ENCODE measurements around the gene TRIM44. TPM values are rescaled to one million over a fixed set of nuclear protein-coding genes. Genes with fewer than 3 reads are reported as not detected.
"Not testable (repeated sequence)": the region's sequence is repeated elsewhere in the genome, so short reads cannot be mapped to it uniquely, and the experiment has no call there.

Gene TRIM44
- total RNA-seq, 1 experiment from 2014 or later, result 191 TPM

DNA sequence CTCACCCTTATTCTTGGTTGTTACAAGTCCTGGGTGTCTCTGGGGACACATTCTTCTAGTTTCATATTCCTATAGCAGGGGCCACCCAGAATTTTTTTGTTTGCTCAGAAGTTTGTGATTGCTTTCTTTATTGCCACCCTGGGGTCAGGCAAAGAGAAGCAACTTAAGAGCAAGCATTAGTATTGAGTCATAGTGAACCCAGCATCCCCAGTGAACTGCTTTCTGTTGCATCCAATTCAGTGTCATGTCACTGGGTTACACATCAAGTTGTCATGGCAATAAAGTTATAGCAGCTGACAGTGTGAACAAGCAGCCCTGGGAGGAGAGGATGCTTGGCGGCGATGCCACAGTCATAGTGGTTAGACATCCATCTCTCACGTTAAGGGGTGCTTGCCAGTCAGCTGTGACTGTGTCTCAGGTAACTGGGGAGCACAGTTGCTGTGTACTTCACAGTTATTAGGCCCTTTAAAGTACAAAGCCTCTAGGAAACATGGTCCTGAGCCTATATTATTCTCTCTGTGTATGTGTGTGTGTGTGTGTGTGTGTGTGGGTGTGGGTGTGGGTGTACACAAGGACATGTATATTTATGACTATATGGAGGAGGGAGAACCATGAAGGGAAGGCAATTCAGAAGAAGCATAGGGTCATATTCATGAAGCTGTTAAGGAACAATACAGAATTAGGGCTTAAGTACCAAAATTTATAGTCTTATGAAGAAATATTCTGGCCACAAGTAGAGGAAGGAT lies 52.5 kb downstream of the TRIM44 start:
- H3K4me3 ChIP-seq (ENCODE audit: low read depth, low read length, poor library complexity, severe bottlenecking), result no peak overlapping the region
- DNase-seq (ENCODE audit: low spot score), result peak; percentile 45
- BruUV-seq (replicated peaks), result no TSS peak
- no peak overlapping the region for H3K27ac ChIP-seq (ENCODE audit: low read depth, low read length, poor library complexity, severe bottlenecking)
- intact Hi-C loops (cut with micrococcal nuclease; ENCODE audit: unreplicated experiment), result no loop called here
- TF ChIP-seq CTCF (conservative IDR thresholded peaks at IDR 0.05; ENCODE audit: low read depth, low read length), result no peak
- no peak for TF ChIP-seq EZH2 (IDR thresholded peaks at IDR 0.05; ENCODE audit: borderline replicate concordance, low read depth, low read length, poor library complexity, severe bottlenecking)
- H3K27me3 ChIP-seq (replicated peaks; ENCODE audit: insufficient read depth, low read depth, low read length, poor library complexity), result no peaks in the 10 kb centered on the region
- ChIA-PET CTCF (no interaction called here), POLR2A (ENCODE audit: low non-redundant PET) (no interaction called here)
- H3K36me3 ChIP-seq (ENCODE audit: insufficient read depth, low read length, poor library complexity, severe bottlenecking), result no peaks in the 10 kb centered on the region
- H3K9me3 ChIP-seq (ENCODE audit: low read depth, low read length, poor library complexity, severe bottlenecking), result no peaks in the 10 kb centered on the region
- H3K4me1 ChIP-seq (ENCODE audit: insufficient read depth, low read length, poor library complexity, severe bottlenecking), result no peaks in the 10 kb centered on the region

- BruUV-seq (replicated peaks); H3K36me3 ChIP-seq (ENCODE audit: insufficient read depth, low read length, poor library complexity, severe bottlenecking); H3K27ac ChIP-seq (ENCODE audit: low read depth, low read length, poor library complexity, severe bottlenecking); H3K4me1 ChIP-seq (ENCODE audit: insufficient read depth, low read length, poor library complexity, severe bottlenecking); CTCF ChIA-PET; POLR2A ChIA-PET (ENCODE audit: low non-redundant PET); intact Hi-C loops (cut with micrococcal nuclease; ENCODE audit: unreplicated experiment); H3K27me3 ChIP-seq (replicated peaks; ENCODE audit: insufficient read depth, low read depth, low read length, poor library complexity); H3K4me3 ChIP-seq (ENCODE audit: low read depth, low read length, poor library complexity, severe bottlenecking); H3K9me3 ChIP-seq (ENCODE audit: low read depth, low read length, poor library complexity, severe bottlenecking); DNase-seq (ENCODE audit: low spot score): not testable (repeated sequence)
These were observed 53.1 kb downstream of the TRIM44 start for GRCh38 chr11:35715677-35716076.

DNA sequence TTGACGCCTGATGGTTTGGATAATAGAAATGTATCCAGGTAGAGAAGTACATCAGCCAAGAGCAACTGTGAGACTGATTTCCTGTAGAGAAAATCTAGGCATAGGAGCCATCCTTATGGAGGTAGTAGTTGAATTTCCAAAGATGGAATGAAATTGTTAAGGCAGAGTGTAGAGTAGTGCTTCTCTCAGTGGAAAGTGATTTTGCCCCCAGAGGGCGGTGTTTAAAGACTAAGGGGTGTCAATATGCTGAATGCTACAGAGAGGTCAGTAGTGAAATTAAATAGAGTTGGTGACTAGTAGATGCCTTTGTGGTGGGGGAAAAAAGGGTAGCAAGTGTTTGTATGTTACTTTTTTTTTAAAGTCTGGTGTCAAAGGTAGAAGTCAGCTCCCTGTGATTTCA lies 54.5 kb downstream of the TRIM44 start:
- no peak overlapping the region for H3K4me3 ChIP-seq (ENCODE audit: low read depth, low read length, poor library complexity, severe bottlenecking)
- no peaks in the 10 kb centered on the region for H3K36me3 ChIP-seq (ENCODE audit: insufficient read depth, low read length, poor library complexity, severe bottlenecking)
- POLR2A ChIA-PET (ENCODE audit: low non-redundant PET), result no interaction called here
- no peak for DNase-seq (ENCODE audit: low spot score)
- H3K27me3 ChIP-seq (replicated peaks; ENCODE audit: insufficient read depth, low read depth, low read length, poor library complexity), result no peaks in the 10 kb centered on the region
- intact Hi-C loops (cut with micrococcal nuclease; ENCODE audit: unreplicated experiment), result no loop called here
- no peak overlapping the region for H3K27ac ChIP-seq (ENCODE audit: low read depth, low read length, poor library complexity, severe bottlenecking)
- no TSS peak for BruUV-seq (replicated peaks)
- no peaks in the 10 kb centered on the region for H3K4me1 ChIP-seq (ENCODE audit: insufficient read depth, low read length, poor library complexity, severe bottlenecking)
- peak; percentile 51 for TF ChIP-seq CTCF (conservative IDR thresholded peaks at IDR 0.05; ENCODE audit: low read depth, low read length)
- no peak for TF ChIP-seq EZH2 (IDR thresholded peaks at IDR 0.05; ENCODE audit: borderline replicate concordance, low read depth, low read length, poor library complexity, severe bottlenecking)
- H3K9me3 ChIP-seq (ENCODE audit: low read depth, low read length, poor library complexity, severe bottlenecking), result no peaks in the 10 kb centered on the region
- CTCF ChIA-PET, result no interaction called here

DNA sequence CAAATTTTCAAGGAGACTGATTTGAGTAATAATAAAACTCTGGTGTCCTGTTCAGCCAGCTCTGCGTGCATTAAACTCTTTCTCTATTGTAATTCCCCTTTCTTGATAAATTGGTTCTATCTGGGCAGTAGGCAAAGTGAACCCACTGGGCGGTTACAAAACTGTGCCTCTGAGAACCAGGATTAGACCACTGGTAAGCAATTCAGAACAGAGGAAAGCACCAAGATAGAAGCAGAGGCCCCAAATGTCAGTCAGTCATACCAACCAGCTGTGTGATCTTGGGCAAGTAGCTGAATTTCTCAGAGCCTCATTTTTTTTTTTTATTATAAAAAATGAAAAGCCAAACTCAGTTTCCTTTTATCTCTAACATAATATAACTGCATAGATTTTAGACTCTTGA lies 54.9 kb downstream of the TRIM44 start:
- Histone ChIP-seq H3K27me3 (replicated peaks; ENCODE audit: insufficient read depth, low read depth, low read length, poor library complexity) (no peaks in the 10 kb centered on the region), H3K4me1 (ENCODE audit: insufficient read depth, low read length, poor library complexity, severe bottlenecking) (no peaks in the 10 kb centered on the region), H3K36me3 (ENCODE audit: insufficient read depth, low read length, poor library complexity, severe bottlenecking) (no peaks in the 10 kb centered on the region), H3K4me3 (ENCODE audit: low read depth, low read length, poor library complexity, severe bottlenecking) (no peak overlapping the region), H3K9me3 (ENCODE audit: low read depth, low read length, poor library complexity, severe bottlenecking) (no peaks in the 10 kb centered on the region), H3K27ac (ENCODE audit: low read depth, low read length, poor library complexity, severe bottlenecking) (no peak overlapping the region)
- POLR2A ChIA-PET (ENCODE audit: low non-redundant PET), result no interaction called here
- TF ChIP-seq CTCF (conservative IDR thresholded peaks at IDR 0.05; ENCODE audit: low read depth, low read length), result no peak
- no peak for TF ChIP-seq EZH2 (IDR thresholded peaks at IDR 0.05; ENCODE audit: borderline replicate concordance, low read depth, low read length, poor library complexity, severe bottlenecking)
- BruUV-seq (replicated peaks), result no TSS peak
- CTCF ChIA-PET, result no interaction called here
- intact Hi-C loops (cut with micrococcal nuclease; ENCODE audit: unreplicated experiment), result no loop called here
- DNase-seq (ENCODE audit: low spot score), result no peak
